Measurements from ENCODE around the gene NPY5R. TPM values are rescaled to one million over a fixed set of nuclear protein-coding genes. Genes with fewer than 3 reads are reported as not detected.

Gene NPY5R
- total and polyA plus RNA-seq, 2 donors (not counting 1 experiment from before 2014, with no cell fraction given), result not detected

- Histone ChIP-seq H3K9me3 (ENCODE audit: control extremely low read depth in 1 of 3, control insufficient read depth in 2 of 3, insufficient read depth in 1 of 3, low read length in 2 of 3) (no peaks in the 10 kb centered on the region), H3K79me2 (ENCODE audit: control insufficient read depth, insufficient read depth, low read length) (no peaks in the 10 kb centered on the region), H2AFZ (ENCODE audit: insufficient read depth, low read depth, low read length, poor library complexity, severe bottlenecking) (no peak overlapping the region), H4K20me1 (ENCODE audit: control insufficient read depth, insufficient read depth, low read length, poor library complexity, severe bottlenecking) (no peaks in the 10 kb centered on the region), H3K27ac (ENCODE audit: low read length in 2 of 2) (no peak overlapping the region), H3K36me3 (replicated peaks in 1 of 2; ENCODE audit: control extremely low read depth in 1 of 2, control insufficient read depth in 1 of 2, extremely low read depth in 1 of 2, insufficient read depth in 2 of 2, low read length in 1 of 2) (no peaks in the 10 kb centered on the region), H3K4me1 (ENCODE audit: control insufficient read depth in 2 of 2, insufficient read depth in 2 of 2, low read length in 2 of 2) (no peaks in the 10 kb centered on the region), H3K27me3 (replicated peaks in 1 of 4; ENCODE audit: control extremely low read depth in 1 of 4, control insufficient read depth in 3 of 4, insufficient read depth in 4 of 4, low read length in 3 of 4) (peaks cover 0 to 6% (median 2%) of the 10 kb centered on the region in 4 experiments), H3K9ac (ENCODE audit: low read length) (no peak overlapping the region), H3K4me2 (replicated peaks; ENCODE audit: low read depth, low read length, poor library complexity, severe bottlenecking) (no peak overlapping the region), H3K4me3 (ENCODE audit: control extremely low read depth in 1 of 5, extremely low read depth in 1 of 5, insufficient read depth in 1 of 5, low read depth in 2 of 5, low read length in 4 of 5) (no peak overlapping the region)
- TF ChIP-seq CTCF (IDR thresholded peaks at IDR 0.05) (no peak), EZH2 (IDR thresholded peaks at IDR 0.05; ENCODE audit: borderline replicate concordance, insufficient read depth, low read depth, low read length, poor library complexity, severe bottlenecking) (no peak)
- ChIA-PET POLR2A (no interaction called here), CTCF (no interaction called here)
- intact Hi-C loops (cut with micrococcal nuclease), result no loop called here
- H3K27ac Mint-ChIP-seq, result no peak overlapping the region
- WGBS (ENCODE audit: insufficient coverage), result no CpG with 5 or more reads among the region's 3 CpGs
- H3K4me1 Mint-ChIP-seq, result no peaks in the 10 kb centered on the region
- H3K9me3 Mint-ChIP-seq (ENCODE audit: insufficient read depth), result peaks cover 5% of the 10 kb centered on the region
- DNase-seq (no peak), ATAC-seq (ENCODE audit: low read depth) (no peak)
- no peak overlapping the region for H3K4me3 Mint-ChIP-seq
- H3K27me3 Mint-ChIP-seq, result peaks cover 36% of the 10 kb centered on the region
These were observed 24.0 kb downstream of the NPY5R start for GRCh38 chr4:163367651-163368050.

GRCh38 chr4:163372029-163372428 lies 28.3 kb downstream of the NPY5R start:
- peaks cover 5% of the 10 kb centered on the region for H3K9me3 Mint-ChIP-seq (ENCODE audit: insufficient read depth)
- ChIA-PET POLR2A (no interaction called here), CTCF (interaction anchor here (1.7 kb wide), 1 partner anchor 41 kb away, joined by 4 read pairs; no protein-coding TSS in a partner anchor)
- no peaks in the 10 kb centered on the region for H3K36me3 ChIP-seq (replicated peaks in 1 of 2; ENCODE audit: control extremely low read depth in 1 of 2, control insufficient read depth in 1 of 2, extremely low read depth in 1 of 2, insufficient read depth in 2 of 2, low read length in 1 of 2)
- intact Hi-C loops (cut with micrococcal nuclease), result no loop called here
- DNase-seq (no peak), ATAC-seq (ENCODE audit: low read depth) (no peak)
- no peak overlapping the region for H3K4me2 ChIP-seq (replicated peaks; ENCODE audit: low read depth, low read length, poor library complexity, severe bottlenecking)
- no peak overlapping the region for H3K4me3 ChIP-seq (ENCODE audit: control extremely low read depth in 1 of 5, extremely low read depth in 1 of 5, insufficient read depth in 1 of 5, low read depth in 2 of 5, low read length in 4 of 5)
- H3K79me2 ChIP-seq (ENCODE audit: control insufficient read depth, insufficient read depth, low read length), result no peaks in the 10 kb centered on the region
- H3K27ac ChIP-seq (ENCODE audit: low read length in 2 of 2), result no peak overlapping the region
- H3K4me1 ChIP-seq (ENCODE audit: control insufficient read depth in 2 of 2, insufficient read depth in 2 of 2, low read length in 2 of 2), result no peaks in the 10 kb centered on the region
- no peaks in the 10 kb centered on the region for H3K9me3 ChIP-seq (ENCODE audit: control extremely low read depth in 1 of 3, control insufficient read depth in 2 of 3, insufficient read depth in 1 of 3, low read length in 2 of 3)
- WGBS (ENCODE audit: insufficient coverage), result 94% methylated on average over 2 of the region's 5 CpGs
- no peak overlapping the region for H2AFZ ChIP-seq (ENCODE audit: insufficient read depth, low read depth, low read length, poor library complexity, severe bottlenecking)
- TF ChIP-seq CTCF (IDR thresholded peaks at IDR 0.05), result no peak
- TF ChIP-seq EZH2 (IDR thresholded peaks at IDR 0.05; ENCODE audit: borderline replicate concordance, insufficient read depth, low read depth, low read length, poor library complexity, severe bottlenecking), result no peak
- H3K4me3 Mint-ChIP-seq, result no peak overlapping the region
- peaks cover 12% of the 10 kb centered on the region for H3K27me3 Mint-ChIP-seq
- no peaks in the 10 kb centered on the region for H3K4me1 Mint-ChIP-seq
- no peak overlapping the region for H3K9ac ChIP-seq (ENCODE audit: low read length)
- no peaks in the 10 kb centered on the region for H4K20me1 ChIP-seq (ENCODE audit: control insufficient read depth, insufficient read depth, low read length, poor library complexity, severe bottlenecking)
- no peak overlapping the region for H3K27ac Mint-ChIP-seq
- peaks cover 0 to 7% (median 0%) of the 10 kb centered on the region in 4 experiments for H3K27me3 ChIP-seq (replicated peaks in 1 of 4; ENCODE audit: control extremely low read depth in 1 of 4, control insufficient read depth in 3 of 4, insufficient read depth in 4 of 4, low read length in 3 of 4)

Data from B cell (primary cell).